Left ventricle myocardium inferior (tissue), 1 donor: ENCODE results near the gene DOC2B. TPM values are rescaled to one million over a fixed set of nuclear protein-coding genes. Genes with fewer than 3 reads are reported as not detected.
A peak's percentile ranks its signal among the peaks of the same experiment; 100 is the strongest.
"Not testable (repeated sequence)": the region's sequence is repeated elsewhere in the genome, so short reads cannot be mapped to it uniquely, and the experiment has no call there.

Experiments
- DNase-seq: peaks from one replicate; pipeline ENCODE4 v3.0.0-alpha.2; 2020
- H3K27ac ChIP-seq: fragments of 200-600 bp; replicated peaks from 2 replicates; pipeline ENCODE4 v1.8.0; 2021
- H3K27me3 ChIP-seq: fragments of 200-600 bp; 2 replicates; pipeline ENCODE4 v1.8.0; 2021; ENCODE audit warnings: low read depth
- H3K36me3 ChIP-seq: fragments of 200-600 bp; 2 replicates; pipeline ENCODE4 v1.8.0; 2021
- H3K4me1 ChIP-seq: fragments of 200-600 bp; 2 replicates; pipeline ENCODE4 v1.8.0; 2021
- H3K4me3 ChIP-seq: fragments of 200-600 bp; 2 replicates; pipeline ENCODE4 v1.8.0; 2021; ENCODE audit warnings: mild to moderate bottlenecking, moderate library complexity
- H3K9me3 ChIP-seq: fragments of 200-600 bp; replicated peaks from 2 replicates; pipeline ENCODE4 v1.8.0; 2021
- CTCF ChIP-seq: fragments of 200-600 bp; IDR thresholded peaks from 2 replicates; pipeline ENCODE4 v1.8.0; 2021; ENCODE audit warnings: antibody characterized with exemption, mild to moderate bottlenecking, borderline replicate concordance
- intact Hi-C: fragments of 100-400 bp; cut with micrococcal nuclease; formaldehyde crosslinking; loops from one replicate; pipeline ENCODE4 v1.11.0; 2022
- total RNA-seq: library from RNA; stranded (reverse); fragmentation: NEBNext Ultra II Directional; extraction: Animal tissue kit (Norgen Biotek cat#: 25700); gene quantifications from one replicate; pipeline ENCODE4 v1.2.1, GENCODE V29; 2021
- donor health status: DM: no; HTN: yes; CAD: no; lungs with severe emphysema.

The DOC2B gene
- total RNA-seq, 1 donor from 2014 or later = 2.7 TPM

- H3K4me1 ChIP-seq = no peaks in the 10 kb centered on the region
- no peaks in the 10 kb centered on the region for H3K9me3 ChIP-seq
- no peak overlapping the region for H3K4me3 ChIP-seq
- intact Hi-C loops = no loop called here
- no peak for TF ChIP-seq CTCF
- no peaks in the 10 kb centered on the region for H3K36me3 ChIP-seq
- H3K27ac ChIP-seq = no peak overlapping the region
- DNase-seq = no peak
- peaks cover 24% of the 10 kb centered on the region for H3K27me3 ChIP-seq
Observed at GRCh38 chr17:172401-172800, 9.0 kb downstream of the DOC2B start.

GRCh38 chr17:171871-172270 lies 9.6 kb downstream of the DOC2B start:
- H3K27me3 ChIP-seq = peaks cover 19% of the 10 kb centered on the region
- H3K4me1 ChIP-seq = no peaks in the 10 kb centered on the region
- intact Hi-C loops = no loop called here
- TF ChIP-seq CTCF = no peak
- no peaks in the 10 kb centered on the region for H3K36me3 ChIP-seq
- no peaks in the 10 kb centered on the region for H3K9me3 ChIP-seq
- no peak overlapping the region for H3K4me3 ChIP-seq
- no peak overlapping the region for H3K27ac ChIP-seq
- no peak for DNase-seq

- no peaks in the 10 kb centered on the region for H3K4me1 ChIP-seq
- no peak for TF ChIP-seq CTCF
- H3K36me3 ChIP-seq = no peaks in the 10 kb centered on the region
- H3K4me3 ChIP-seq = no peak overlapping the region
- intact Hi-C loops = no loop called here
- peaks cover 12% of the 10 kb centered on the region for H3K27me3 ChIP-seq
- DNase-seq = no peak
- no peaks in the 10 kb centered on the region for H3K9me3 ChIP-seq
- H3K27ac ChIP-seq = no peak overlapping the region
Observed at GRCh38 chr17:170130-170670, 11.2 kb downstream of the DOC2B start.

GRCh38 chr17:168614-169013 lies 12.8 kb downstream of the DOC2B start:
- H3K27me3 ChIP-seq, DNase-seq, H3K9me3 ChIP-seq, H3K4me1 ChIP-seq, H3K4me3 ChIP-seq, H3K27ac ChIP-seq, H3K36me3 ChIP-seq, intact Hi-C loops: not testable (repeated sequence)

GRCh38 chr17:165939-166338 lies 15.5 kb downstream of the DOC2B start:
- Histone ChIP-seq H3K27ac (no peak overlapping the region), H3K36me3 (no peaks in the 10 kb centered on the region), H3K9me3 (no peaks in the 10 kb centered on the region), H3K27me3 (no peaks in the 10 kb centered on the region), H3K4me3 (no peak overlapping the region), H3K4me1 (peaks cover 3% of the 10 kb centered on the region)
- no peak for TF ChIP-seq CTCF
- intact Hi-C loops = no loop called here
- no peak for DNase-seq

- no peaks in the 10 kb centered on the region for H3K27me3 ChIP-seq
- H3K36me3 ChIP-seq = no peaks in the 10 kb centered on the region
- peak; percentile 37 for DNase-seq
- H3K27ac ChIP-seq = no peak overlapping the region
- peak; percentile 72 for TF ChIP-seq CTCF
- no peaks in the 10 kb centered on the region for H3K9me3 ChIP-seq
- no peak overlapping the region for H3K4me3 ChIP-seq
- H3K4me1 ChIP-seq = peaks cover 3% of the 10 kb centered on the region
- intact Hi-C loops = no loop called here
Observed at GRCh38 chr17:164303-165235, 16.9 kb downstream of the DOC2B start.
